ENCODE data around the gene DNA2. TPM values are rescaled to one million over a fixed set of nuclear protein-coding genes. Genes with fewer than 3 reads are reported as not detected.

Gene DNA2
- total and polyA plus RNA-seq, 12 donors = 1.1 to 4.4 (median 2.4) TPM

DNA sequence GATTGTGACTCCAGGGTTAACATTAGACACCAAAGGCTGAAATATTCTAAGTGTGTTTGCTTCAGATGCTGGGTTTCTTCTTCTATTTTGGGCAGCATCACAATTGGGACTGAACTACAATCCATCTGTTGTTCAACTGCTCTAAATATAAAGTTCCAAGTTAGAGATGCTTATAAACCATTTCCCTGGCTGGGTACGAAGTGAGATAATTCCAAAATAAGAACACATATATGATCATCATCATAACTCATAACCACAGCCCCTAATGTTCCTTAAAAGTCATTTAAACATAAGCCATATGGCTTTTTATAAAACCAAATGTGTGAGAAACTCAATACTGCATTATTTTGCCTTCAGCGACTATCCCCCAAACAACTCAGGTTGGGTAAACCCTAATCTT, 28.8 kb downstream of the DNA2 start:
- intact Hi-C loops (cut with DNase I) = no loop called here
- Histone ChIP-seq H3K27ac (no peak overlapping the region), H3K4me3 (no peak overlapping the region), H3K9me3 (no peaks in the 10 kb centered on the region), H3K27me3 (no peaks in the 10 kb centered on the region), H3K36me3 (peaks cover 0 to 18% (median 0%) of the 10 kb centered on the region in 9 donors), H3K4me1 (no peaks in the 10 kb centered on the region)
- TF ChIP-seq, protein P1, sequence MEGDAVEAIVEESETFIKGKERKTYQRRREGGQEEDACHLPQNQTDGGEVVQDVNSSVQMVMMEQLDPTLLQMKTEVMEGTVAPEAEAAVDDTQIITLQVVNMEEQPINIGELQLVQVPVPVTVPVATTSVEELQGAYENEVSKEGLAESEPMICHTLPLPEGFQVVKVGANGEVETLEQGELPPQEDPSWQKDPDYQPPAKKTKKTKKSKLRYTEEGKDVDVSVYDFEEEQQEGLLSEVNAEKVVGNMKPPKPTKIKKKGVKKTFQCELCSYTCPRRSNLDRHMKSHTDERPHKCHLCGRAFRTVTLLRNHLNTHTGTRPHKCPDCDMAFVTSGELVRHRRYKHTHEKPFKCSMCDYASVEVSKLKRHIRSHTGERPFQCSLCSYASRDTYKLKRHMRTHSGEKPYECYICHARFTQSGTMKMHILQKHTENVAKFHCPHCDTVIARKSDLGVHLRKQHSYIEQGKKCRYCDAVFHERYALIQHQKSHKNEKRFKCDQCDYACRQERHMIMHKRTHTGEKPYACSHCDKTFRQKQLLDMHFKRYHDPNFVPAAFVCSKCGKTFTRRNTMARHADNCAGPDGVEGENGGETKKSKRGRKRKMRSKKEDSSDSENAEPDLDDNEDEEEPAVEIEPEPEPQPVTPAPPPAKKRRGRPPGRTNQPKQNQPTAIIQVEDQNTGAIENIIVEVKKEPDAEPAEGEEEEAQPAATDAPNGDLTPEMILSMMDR (IDR thresholded peaks at IDR 0.05) = no peak
- 90 to 95% methylated on average over 2 of the region's 2 CpGs for WGBS, 2 donors
- ATAC-seq (no peak), DNase-seq (no peak)

DNA sequence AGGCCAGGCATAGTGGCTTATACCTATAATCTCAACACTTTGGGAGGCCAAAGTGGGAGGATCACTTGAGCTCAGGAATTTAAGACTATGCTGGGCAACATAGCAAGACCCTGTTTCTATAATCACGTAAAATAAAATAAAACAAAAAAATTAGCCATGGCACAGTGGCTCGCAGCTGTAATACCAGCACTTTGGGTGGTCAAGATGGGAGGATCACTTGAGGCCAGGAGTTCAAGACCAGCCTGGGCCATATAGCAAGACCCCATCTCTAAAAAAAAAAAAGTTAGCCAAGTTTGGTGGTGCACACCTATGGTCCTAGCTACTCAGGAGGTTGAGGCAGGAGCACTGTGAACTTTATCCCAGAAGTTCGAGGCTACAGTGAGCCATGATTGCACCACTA, 30.9 kb downstream of the DNA2 start:
- Histone ChIP-seq H3K4me3 (no peak overlapping the region), H3K27ac (no peak overlapping the region), H3K4me1 (peaks cover 0 to 4% (median 0%) of the 10 kb centered on the region in 9 donors), H3K27me3 (no peaks in the 10 kb centered on the region), H3K36me3 (peaks cover 0 to 33% (median 0%) of the 10 kb centered on the region in 9 donors), H3K9me3 (no peaks in the 10 kb centered on the region)
- intact Hi-C loops (cut with DNase I) = no loop called here
- no peak for ATAC-seq
- DNase-seq = no peak
- WGBS, 2 donors = 97 to 99% methylated on average over 3 of the region's 3 CpGs
- TF ChIP-seq, protein P1 (IDR thresholded peaks at IDR 0.05) = no peak

DNA sequence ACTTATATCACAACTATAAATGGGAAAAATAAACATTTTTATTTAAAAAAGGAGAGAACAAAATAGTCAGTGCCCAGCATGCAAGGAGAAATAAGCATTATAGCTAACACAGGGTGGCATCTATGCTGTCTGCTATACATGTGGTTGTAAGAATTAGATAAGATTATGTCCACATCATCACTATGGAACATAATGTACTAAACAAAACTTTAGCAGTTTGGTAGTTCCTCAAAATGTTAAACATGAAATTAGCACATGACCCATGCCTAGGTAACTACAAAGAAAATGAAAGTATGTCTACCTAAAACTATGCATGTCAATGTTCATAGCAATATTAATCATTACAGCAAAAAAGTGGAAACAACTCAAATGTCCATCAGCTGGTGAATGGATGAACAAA, 36.0 kb downstream of the DNA2 start:
- DNase-seq = no peak
- TF ChIP-seq, protein P1 (IDR thresholded peaks at IDR 0.05) = no peak
- ATAC-seq = no peak

DNA sequence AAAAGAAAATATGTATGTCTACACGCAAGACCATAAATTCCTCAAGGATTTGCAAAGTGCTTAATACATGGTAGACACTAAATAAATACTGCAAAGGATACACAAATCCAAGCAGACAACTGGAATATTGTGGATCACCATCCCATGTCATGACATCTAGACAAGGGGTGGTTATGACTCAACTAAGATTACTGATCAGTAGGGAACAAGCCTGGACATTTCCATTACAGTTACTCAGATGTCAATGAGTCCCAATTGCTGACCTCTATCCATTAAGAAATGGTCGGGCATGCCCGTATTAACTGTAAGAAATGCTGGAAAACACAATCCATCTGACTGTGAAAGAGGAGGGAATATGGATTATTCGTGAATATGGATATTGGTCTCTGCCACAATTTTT, 37.1 kb downstream of the DNA2 start:
- intact Hi-C loops (cut with DNase I) = no loop called here
- no peak for ATAC-seq
- Histone ChIP-seq H3K27me3 (no peaks in the 10 kb centered on the region), H3K4me1 (peaks cover 0 to 4% (median 0%) of the 10 kb centered on the region in 9 donors), H3K4me3 (no peak overlapping the region), H3K27ac (no peak overlapping the region), H3K9me3 (no peaks in the 10 kb centered on the region), H3K36me3 (peaks cover 0 to 40% (median 0%) of the 10 kb centered on the region in 9 donors)
- DNase-seq = no peak
- WGBS, 2 donors = 96% methylated on average over 4 of the region's 4 CpGs
- TF ChIP-seq, protein P1 (IDR thresholded peaks at IDR 0.05) = no peak

More for the DNA sequence above, 36.0 kb downstream of the DNA2 start:
- H3K27me3 ChIP-seq = no peaks in the 10 kb centered on the region
- no peaks in the 10 kb centered on the region for H3K9me3 ChIP-seq
- H3K4me1 ChIP-seq = peaks cover 0 to 4% (median 0%) of the 10 kb centered on the region in 9 donors
- H3K4me3 ChIP-seq = no peak overlapping the region
- intact Hi-C loops (cut with DNase I) = no loop called here
- H3K27ac ChIP-seq = no peak overlapping the region
- peaks cover 0 to 34% (median 0%) of the 10 kb centered on the region in 9 donors for H3K36me3 ChIP-seq

All from heart right ventricle (tissue), 16 donors.